ENCODE measurements around the gene CCL17.
"Not testable (repeated sequence)": the region's sequence is repeated elsewhere in the genome, so short reads cannot be mapped to it uniquely, and the experiment has no call there.

Gene CCL17

GRCh38 chr16:57430955-57431354 is 26.4 kb downstream of the CCL17 start:
- no peak for DNase-seq (ENCODE audit: low read depth, low spot score)

DNA sequence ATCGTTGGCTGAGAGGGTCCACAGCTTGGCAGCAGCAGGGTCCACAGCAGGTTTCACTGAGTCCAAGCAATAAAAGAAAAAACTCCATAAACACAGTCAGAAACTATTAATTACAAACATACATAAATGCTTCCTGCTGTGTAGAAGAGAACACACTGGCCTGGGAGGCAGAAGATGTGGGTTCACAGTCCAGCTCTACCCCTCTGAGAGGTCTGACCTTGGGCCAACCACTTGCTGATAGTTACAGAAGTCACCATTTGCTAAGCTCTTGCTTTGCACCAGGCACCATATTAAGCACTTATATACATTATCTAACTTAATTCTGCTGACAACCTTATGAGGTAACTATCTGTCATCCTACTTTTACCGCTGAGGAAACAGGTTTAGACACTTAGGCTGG is 27.9 kb downstream of the CCL17 start:
- DNase-seq (ENCODE audit: low read depth, low spot score): no peak

DNA sequence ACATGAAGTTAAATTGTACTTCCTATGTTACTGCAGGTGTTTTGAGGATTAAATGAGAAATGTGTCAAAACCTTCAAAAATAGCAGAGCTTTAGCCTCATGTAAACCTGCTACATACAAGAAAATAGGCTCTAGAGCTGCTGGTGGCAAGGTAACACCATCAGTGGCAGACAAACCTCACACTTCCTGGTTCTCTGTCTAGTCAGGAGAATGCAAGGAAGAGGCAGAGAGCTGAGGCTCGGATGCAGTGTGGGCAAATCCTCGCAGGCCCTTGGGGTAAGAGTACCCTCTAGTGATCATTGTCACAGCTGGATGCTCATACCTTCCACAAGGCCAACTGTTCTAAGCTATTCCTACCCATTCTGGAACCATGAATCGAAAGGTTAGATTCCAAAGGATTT is 28.4 kb downstream of the CCL17 start:
- no peak for DNase-seq (ENCODE audit: low read depth, low spot score)

DNA sequence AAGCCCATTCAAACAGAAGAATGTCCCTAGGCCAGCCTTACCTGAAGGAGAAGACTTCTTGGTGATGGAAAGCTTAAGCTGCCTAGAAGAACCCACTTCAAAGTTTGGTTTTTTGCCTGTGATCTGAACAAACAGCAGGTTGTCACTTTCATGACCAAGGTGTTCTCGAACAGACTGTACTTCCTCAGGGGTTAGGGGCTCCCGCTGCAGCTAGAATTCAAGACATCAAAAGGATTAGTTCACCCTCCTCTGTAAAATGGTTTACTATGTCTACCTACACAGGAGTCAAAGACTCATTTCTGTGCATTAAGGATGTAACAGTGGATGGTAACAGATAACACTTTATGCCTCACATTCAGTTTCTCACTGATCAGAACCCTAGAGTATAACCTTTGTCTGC is 29.4 kb downstream of the CCL17 start:
- no peak for DNase-seq (ENCODE audit: low read depth, low spot score)

DNA sequence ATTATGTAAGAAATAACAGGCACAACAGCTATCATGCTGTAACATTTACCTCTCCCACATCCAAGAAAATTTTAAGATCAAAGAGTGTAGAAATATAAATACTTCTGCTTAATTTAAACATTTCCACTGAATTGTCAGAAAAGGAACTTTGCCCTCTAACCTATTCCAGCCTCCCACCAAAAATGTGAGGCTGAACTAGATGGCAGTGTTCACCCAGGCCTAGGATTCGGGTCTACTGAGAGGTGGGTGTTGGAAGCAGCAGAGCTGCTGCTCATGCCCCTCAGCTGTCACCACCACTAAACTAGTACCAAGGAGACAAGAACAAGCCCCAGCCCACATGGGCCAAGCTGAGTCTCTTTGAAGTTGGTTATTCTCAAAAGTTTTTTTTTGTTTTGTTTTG is 31.3 kb downstream of the CCL17 start:
- DNase-seq (ENCODE audit: low read depth, low spot score): no peak

DNA sequence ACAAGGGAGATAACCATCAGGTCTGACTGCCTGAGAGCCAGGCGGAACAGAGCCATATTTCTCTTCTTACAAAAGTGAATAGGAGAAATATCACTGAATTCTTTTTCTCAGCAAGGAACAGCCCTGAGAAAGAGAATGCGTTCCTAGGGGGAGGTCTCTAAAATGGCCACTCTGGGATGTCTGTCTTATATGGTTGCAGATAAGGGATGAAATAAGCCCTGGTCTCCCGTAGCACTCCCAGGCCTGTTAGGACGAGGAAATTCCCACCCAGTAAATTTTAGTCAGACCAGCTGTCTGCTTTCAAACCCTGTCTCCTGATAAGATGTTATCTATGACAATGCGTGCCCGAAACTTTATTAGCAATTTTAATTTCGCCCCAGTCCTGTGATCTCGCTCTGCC is 35.4 kb downstream of the CCL17 start:
- not testable (repeated sequence) for DNase-seq (ENCODE audit: low read depth, low spot score)

- not testable (repeated sequence) for DNase-seq (ENCODE audit: low read depth, low spot score)
Measured at GRCh38 chr16:57440551-57440950, 36.0 kb downstream of the CCL17 start.

DNA sequence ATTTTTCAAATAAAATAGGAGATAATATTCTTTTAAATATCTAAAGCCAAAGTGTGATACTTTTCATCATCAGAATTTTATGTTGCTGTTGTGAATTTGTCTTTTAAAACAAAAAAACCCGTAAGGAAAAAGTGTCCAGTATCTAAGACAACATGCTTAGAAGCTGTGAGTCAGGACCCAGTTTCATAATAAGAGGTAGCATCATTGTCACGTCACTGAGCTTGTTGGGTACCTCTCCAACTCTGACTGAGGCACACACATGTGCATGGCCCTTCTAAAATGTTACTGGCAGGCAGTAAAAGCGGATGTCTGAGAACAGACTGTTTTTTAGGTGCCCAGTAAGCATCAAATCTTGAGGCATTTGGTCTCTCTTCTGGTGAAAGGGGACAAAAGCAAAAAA is 40.1 kb downstream of the CCL17 start:
- DNase-seq (ENCODE audit: low read depth, low spot score): peak; percentile 32

DNA sequence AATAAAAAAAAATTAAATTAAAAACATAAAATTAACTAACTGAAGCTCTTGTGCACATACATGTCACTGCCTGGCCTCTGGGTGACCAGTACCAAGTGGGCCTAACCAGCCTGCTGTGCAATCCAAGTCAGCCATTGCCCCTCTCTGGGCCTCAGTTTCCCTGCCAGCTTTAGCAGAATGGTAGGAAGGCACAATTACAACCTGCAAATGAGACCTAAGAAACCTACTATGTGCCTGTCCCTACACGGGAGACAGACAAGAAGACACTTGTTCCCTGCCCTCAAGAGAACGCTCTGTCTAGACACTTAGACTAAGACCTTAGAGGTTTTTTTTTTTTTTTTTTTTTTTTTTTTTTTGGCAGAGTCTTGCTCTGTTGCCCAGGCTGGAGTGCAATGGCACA is 40.9 kb downstream of the CCL17 start:
- DNase-seq (ENCODE audit: low read depth, low spot score): no peak

DNA sequence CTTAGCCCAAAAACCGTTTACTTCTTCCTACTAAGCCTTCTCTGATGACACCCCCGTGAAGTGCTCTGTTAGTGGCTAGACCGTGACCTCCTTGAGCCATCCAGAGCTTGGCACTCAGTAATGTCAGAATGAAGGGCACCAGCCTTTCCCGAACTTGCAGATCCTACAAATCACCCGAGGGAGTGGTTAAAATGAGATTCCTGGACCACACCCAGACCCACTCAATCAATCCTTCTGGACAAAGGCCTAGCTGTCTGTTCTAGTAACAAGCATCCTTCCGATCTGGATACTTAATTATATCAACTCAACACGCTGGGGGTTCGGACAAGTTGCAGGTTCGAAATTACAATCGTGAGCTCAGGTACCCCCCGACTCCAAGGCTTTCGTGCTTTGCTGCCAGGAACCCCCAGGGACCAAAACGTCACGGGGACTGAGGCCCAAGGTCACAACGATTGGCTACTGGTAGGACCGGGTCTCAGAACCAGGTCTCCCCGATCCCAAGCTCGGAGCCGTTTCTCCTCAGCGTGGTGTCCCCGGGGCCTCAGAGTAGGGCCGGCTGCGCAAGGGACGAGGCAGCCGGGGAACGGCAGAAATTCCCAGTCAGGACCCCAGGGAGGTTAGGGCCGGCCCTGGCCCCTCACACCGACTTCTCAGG is 42.1 kb downstream of the CCL17 start:
- peak; percentile 57 for DNase-seq (ENCODE audit: low read depth, low spot score)

- peak; percentile 98 for DNase-seq (ENCODE audit: low read depth, low spot score)
Measured at GRCh38 chr16:57447186-57447962, 42.8 kb downstream of the CCL17 start, which contains the start of the genes CIAPIN1 and COQ9. TSS of gene CIAPIN1 (minus strand) at chr16:57447385. CDS start at chr16:57440928, 6,457 bp downstream. TSS of gene COQ9 (plus strand) at chr16:57447479. CDS start at chr16:57447506, 27 bp downstream.

GRCh38 chr16:57452021-57452420 is 47.5 kb downstream of the CCL17 start:
- no peak for DNase-seq (ENCODE audit: low read depth, low spot score)

DNA sequence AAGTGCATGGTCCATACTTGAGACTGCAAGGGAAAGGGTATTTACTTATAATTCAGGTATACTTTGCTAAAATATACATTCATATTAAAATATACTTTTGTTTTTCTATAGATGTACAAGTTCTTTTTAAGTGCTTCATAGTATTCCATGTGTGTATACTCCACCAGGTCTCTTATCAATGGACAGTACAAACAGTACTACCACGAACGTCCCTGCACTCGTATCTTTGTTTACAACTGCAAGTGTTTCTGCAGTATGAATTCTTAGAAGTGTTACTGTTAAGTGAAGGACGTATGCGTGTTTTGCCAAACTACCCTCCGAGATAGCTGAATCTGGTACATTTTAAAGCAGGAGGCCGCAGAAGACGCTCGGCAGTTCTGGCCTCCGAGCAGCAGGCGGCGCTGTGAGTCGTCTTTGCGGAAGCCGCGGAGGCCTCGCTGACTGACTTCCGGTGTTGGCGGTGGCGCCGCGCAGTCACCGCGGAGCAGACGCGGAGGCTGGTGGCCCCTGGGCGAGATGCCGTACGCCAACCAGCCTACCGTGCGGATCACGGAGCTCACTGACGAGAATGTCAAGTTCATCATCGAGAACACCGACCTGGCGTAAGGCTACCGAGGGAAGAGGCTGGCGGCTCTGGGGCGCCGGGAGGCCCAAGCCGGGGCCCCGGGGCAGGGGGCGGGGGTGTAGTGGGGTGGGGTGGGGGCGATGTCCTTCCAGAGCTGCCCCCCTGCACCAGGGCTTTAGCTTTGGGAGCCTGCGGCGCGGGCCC is 57.8 kb downstream of the CCL17 start, which contains the start of gene POLR2C:
Gene POLR2C, plus strand, starts transcription at position 471 of the 769 bp plus-strand sequence. Its CDS starts 46 bp downstream, at position 517.
- peak; percentile 95 for DNase-seq (ENCODE audit: low read depth, low spot score)

- DNase-seq (ENCODE audit: low read depth, low spot score): no peak
Measured at GRCh38 chr16:57462978-57463362, 58.4 kb downstream of the CCL17 start.

DNA sequence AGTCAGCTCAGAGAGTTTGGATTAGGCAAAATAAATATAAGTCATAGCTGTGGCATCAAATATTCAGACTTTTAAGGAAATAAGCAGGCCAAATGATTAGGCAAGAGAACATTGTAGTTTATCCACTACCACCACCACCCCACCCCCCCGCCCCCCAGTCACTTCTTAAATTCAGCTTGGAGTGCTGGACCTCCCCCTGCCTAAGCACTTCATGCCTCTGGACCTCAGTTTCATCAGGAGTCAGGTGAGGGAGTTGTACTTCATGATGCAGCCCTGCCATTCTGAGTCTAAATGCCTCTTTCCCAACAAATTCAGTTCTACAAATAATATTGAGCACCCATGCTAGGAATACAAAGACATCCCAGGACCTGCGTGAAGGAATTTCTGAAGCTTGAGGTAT is 60.0 kb downstream of the CCL17 start:
- DNase-seq (ENCODE audit: low read depth, low spot score): no peak
